NCI-H1436 (cell line): ENCODE measurements around the gene IRX3.

Source experiments
- DNase-seq: peaks from one replicate; lab custom pipeline; 2025; lab: John Stamatoyannopoulos, UW

Gene IRX3

DNA sequence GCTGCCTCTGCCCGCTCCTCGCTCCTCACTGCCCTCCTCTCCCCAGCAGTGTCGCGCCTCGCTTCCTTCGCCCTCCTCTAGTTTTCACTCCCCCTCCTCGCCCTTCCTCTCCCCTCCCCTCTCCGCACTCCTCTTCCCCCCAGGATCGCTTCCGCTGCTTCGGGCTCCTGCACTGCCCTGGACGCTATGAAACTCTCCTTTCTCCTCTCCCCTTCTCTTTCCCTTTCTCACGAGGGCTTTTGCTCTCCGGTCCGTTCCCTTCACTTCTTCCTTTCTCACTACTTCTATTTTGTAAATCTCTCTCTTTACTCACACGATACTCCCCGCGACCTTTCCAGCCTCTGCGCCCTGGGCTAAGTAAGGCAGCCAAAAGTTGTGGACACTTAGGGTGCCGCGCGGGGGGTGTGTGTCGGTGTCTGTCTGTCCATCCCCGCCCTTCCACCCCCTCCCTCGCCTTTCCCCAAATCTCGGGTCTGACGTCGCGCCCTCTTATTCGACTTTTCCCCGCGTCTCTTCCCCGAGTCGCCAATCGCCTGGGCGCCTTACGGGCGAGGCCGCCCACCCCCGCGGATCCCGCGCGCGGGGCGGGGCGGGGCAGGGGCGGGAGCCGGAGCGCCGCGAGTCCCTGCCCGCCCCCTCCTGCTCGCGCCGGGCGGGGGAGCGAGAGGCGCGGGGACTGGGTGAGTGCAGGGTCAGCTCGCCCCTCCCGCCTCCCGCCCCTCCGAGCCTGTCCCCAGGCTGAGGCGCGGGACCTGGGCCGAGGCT, at the start of gene IRX3:
IRX3 (minus strand) TSS at position 422 of the 765 bp plus-strand sequence. CDS start 737 bp downstream, outside the sequence.
- peak; percentile 90 for DNase-seq

DNA sequence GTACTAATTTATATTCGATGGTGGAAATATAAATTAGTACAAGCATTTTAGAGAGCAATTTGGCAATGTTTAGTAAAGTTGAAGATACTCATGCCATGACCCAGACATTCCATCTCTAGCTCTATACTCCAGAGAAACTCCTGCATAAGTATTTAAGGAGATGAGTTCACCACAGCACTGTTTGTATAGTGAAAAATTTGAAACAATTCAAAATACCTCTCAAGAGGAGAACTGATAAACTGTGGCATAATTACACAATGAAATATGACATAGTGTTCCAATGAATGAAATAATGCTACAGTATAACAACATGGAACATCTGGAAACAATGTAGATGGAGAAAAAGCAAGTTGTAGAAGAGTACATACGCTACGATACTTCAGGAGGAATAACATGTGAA, 48.6 kb upstream of the IRX3 start:
- DNase-seq, result no peak

DNA sequence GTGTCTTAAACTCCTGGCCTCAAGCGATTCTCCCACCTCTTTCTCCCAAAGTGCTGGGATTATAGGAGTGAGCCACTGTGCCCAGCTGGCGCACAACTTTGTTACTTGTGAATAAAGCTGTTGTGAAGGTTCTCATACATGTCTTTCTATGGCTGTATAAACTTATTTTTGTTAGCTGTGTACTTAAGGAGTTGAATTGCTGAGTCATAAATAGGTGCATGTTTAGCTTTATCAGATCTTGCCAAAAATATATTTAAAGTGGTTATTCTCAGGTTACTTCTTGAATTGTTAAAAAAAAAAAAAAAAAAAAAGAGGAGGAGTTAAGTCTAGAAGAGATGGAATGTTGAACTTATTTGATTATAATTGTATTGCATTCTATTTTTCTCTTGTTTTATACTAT, 47.6 kb upstream of the IRX3 start:
- no peak for DNase-seq

DNA sequence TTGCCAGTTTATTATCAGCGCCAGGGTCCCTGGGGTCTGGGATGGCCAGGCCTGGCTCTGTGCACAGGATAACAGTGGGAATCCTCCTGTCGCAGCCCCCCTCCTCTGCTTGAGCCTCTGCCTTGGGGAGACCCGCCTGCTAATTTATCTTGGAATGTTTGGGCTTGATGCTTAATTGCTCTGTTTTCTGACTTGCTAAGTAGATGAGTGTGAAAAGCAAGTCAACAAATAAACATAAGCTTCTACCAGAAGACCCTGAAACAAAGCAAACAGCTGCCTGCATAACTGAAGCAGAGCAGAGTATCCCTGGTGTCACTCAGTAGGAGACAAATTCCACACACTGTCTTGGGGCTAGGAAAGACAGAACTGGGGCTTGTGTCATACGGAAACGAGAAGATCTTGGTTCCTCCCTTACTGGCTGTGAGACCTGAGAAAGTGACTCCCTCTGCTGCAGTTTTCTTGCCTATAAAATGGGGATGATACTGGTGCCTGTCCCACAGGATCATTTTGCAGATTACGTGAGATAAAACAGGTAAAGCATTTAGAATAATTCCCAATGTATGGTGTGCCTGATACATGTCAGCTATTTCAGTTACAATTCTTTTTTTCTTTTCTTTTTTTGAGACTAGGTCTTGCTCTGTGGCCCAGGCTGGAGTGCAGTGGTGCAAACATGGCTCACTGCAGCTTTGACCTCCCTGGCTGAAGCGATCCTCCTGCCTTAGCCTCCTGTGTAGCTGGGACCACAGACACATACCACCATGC, 44.8 kb upstream of the IRX3 start:
- no peak for DNase-seq

DNA sequence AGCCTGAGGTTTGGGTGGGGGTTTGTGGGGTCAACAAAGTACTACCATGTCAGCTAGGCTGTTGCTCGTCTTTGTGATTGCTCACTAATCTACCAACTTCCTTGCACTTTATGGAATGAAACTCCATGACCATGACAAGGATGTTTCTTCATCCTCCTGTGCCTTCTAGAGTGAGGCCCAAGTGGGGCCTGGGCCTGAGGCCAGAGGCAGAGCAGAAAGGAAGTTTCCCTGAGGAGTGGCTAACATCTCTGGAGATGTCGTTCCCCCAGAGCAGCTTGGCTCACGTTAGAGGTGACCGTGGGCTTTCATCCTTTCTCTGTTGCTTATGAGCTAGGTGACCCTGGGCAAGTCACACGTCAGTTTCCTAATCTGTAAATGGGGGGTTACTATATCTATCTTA, 41.0 kb upstream of the IRX3 start:
- no peak for DNase-seq

DNA sequence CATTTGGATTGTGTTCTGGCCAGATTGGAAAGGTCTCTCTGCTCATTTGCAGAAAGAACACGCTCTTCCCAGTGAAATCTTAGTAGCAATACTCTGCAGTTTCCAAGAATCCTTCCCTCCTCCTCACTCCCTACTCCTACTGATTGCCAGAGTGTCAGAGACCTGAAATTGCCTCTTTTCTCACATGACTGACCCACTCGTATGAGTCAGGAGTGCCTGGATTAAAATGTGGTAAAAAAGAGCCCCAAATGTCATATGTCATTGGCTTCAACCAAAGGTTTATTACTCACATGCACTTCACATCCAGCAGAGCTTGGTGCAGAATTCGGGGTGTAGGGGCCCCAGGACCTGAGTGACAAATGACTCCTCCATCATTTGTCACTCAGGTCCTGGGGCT, 39.7 kb upstream of the IRX3 start:
- no peak for DNase-seq

DNA sequence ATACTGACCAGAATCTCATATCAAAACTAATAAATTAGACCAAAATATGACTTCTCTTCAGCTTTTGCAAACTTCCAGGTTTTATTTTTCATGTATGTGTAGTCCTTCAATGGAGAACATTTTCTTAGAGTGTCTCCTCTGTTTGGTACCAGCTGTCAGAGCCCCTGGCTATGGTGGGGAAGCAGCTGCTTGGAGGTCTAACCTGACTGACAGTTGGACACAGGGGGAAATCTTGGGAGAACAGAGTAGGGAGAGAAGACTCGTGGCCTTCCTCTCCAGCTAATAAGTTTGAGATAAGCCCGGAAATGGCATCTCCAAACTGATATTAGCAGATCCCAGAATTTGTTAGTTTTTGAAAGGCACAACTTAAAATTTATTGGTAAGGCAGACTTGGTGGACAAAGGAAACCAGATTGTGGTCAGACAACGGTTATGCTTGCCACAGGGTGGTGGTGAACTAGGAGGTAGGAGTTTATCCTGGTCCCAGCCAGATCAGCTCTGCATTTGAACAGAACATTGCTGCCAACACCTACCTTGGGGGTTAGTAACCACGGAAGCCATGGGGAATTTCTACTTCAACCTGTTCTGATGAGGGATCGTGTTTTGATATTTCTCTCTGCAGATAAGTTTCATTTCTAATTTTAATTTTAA, 39.2 kb upstream of the IRX3 start:
- no peak for DNase-seq

DNA sequence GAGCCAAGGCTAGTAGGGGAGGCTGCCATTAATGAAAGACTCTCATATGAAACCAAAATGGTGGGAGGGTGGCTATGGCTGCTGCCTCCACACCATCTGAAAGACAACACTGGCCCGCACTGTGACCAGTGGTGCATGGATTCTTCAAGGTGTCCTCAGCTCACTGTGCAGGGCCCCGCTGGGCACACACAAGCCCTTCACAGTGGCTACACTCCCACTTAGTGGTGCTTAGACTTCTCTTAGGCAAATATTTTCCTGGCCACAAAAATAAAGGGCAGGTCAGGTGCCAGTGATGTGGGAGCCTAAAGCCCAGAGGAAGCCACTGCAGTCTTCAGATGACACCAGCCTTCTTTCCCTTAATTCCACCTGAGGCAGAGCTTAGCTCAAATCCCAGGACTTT, 38.1 kb upstream of the IRX3 start:
- no peak for DNase-seq

DNA sequence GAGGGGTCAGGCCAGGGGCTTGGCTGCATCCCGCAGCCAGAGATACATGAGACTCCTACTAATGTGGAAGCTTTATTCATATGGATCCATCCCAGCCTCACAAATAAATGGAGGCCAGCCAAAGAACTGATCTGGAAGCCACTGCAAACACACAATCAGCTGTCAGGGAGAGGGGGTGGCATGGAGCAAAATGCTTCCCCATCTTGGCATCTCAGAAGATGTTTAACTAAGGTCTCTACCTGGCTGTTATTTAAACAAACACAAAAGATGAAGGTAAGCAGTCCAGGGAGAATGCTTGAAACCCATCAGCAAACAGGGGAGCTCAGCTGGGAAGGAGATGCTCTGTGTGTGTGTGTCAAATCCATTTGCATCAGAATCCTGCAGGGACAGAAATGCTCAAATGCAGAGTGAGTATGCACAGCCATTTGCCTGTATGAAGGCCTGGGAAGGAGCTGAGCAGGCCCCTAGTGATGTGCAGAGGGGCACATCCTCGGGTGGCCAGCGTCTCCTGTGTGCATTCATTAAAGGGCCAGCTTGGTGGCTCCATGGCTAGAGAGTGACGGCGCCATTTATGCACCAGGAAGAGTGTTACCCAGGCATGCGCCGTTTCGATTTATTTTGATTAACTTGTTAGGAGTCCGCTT, 34.2 kb upstream of the IRX3 start:
- DNase-seq, result no peak

DNA sequence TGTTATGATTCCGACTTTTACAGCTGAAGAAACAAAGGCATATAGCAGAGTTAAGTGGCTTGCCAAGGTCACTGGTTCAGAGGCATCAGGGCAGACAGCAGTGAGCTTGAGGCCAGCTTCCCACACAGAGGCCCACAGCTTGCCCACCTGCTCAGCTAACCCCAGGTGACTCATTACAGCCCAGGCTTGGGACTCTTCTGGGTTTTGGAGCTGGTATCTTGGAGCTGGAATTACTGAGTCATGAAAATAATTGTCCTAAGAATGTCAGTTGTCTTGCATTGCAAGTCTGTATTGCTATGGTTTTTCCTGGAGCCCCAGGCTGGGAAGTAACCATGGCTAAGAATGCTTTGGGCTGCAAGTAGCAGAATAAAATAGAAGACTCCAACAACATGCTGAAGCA, 32.4 kb upstream of the IRX3 start:
- no peak for DNase-seq

DNA sequence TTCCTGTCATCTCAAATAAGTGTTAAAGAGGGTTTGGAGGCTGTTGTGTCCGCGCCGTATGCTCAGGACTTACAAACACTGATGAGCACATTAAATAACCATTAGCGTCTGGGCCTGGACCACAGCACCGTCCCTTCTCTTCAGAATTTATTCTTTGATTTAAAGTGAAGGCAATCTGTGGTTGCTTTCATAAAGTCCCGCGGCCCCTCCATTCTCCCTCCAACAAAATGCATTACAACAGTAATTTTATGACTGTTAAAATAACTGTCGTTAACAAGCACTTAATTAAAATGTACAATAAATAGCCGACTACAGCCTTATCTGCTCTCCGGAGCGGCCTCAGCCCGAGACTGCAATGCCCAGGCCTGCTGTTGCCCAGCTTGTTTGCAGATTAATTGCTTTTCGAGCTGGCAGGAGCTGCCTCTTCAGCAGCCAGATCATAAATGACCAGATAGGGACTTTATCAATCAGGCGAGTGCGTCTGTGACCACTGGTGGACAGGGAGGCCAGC, 30.6 kb upstream of the IRX3 start:
- no peak for DNase-seq

DNA sequence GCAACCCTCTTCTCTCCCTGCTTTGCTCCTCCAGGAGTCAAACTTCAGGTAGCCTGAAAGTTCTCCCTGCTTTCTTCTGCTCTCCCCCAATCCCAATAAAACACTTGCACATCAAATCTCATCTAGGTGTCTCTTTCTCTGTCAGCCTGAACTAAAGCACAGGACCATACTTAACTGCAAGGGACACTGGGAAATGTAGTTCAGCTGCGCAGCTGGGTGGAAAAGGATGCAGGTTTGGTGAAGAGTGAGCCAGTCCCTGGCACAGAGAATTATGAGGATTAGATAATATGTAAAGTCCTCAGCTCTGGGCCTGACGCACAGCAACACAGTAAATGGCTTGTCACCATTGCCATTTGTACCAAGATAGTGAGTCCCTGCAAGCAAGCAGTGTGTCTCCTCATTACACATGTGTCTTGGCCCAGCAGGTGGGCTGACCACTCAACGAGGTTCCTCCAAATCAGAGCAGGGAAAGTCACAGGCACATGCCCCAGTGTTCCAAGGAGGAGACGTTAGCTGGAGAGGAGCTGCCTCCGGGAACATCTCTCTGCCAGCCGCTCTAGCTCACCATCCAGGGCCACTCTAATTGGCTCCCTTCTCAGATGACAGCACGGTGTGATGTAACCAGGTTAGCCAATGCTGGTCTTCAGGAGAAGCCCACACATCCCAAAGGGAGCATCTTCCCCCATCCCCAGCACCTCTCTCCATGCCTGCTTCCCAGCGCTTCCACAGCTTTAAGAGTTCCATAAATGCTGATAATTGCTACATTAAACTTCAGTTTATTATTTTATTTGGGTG, 29.7 kb upstream of the IRX3 start:
- DNase-seq, result no peak

DNA sequence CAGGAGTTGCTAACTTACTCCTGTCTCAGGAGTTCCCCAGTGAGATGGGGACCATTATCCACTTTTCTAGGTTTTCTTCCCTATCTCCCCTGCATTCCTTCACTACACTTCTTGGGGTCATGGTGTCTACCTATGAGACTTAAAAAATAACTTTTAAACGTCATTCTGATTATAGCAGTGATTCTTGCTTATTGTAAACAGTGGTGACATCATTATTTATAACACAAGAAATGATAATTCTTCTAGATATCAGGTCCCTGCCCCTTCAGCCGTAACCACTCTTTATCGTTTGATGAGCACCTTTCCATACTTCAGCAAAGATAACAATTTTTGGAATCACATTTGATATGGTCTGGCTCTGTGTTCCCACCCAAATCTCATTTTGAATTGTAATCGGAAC, 27.2 kb upstream of the IRX3 start:
- no peak for DNase-seq

DNA sequence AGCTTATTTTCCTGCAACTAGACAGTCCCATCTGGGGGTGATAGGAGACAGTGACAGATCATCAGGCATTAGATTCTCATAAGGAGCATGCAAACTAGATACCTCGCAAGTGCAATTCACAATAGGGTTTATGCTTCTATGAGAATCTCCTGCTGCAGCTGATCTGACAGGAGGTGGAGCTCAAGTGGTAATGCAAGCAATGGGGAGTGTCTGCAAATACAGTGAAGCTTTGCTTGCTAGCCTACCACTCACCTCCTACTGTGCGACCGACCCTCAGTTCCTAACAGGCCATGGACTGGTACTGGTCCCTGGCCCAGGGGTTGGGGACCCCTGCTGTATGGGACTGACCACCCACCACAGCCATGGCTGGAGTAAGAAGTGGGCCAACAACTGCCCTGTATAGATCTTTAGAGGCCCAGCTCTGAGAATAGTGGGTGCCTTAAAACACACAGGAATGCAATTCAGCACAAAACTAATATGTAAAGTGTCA, 26.0 kb upstream of the IRX3 start:
- DNase-seq, result no peak

DNA sequence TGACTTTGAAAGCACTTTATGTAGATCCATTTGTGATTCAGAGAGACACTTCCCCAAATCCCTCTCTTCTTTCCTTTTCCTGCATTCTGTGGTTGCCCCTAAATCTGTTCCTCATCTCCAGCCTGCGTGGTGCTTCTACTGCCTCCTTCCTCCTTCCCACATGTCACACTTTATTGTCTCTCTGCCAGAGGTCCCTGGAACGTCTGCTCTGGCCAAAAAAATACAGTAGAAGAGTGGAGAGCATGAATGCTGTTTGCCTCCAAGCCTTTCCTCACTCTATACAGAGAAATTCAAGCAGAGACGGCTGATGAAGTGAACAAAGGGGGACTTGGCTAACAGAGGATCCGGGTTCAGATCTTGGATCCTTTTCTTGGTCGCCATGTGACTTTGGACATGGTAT, 22.8 kb upstream of the IRX3 start:
- no peak for DNase-seq

DNA sequence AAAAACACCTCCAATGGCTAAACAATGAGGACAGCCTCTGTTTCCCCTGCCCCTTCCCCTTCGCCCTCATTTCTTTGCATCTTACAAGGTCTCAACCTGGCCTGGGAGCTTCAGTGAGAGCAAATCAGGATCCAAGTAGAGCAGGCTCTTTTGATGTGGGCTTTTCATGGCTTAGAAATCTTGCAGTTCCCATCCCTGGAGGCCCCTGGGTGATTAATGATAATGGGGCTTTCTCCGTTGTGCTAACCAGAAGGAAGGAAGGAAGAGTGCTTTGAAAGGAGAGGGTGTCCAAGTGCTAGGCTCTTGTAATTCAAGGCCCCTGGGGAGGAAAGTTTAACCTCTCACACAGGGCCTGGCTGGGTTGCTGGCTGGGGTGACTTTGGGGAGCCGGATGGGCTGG, 18.5 kb upstream of the IRX3 start:
- DNase-seq, result no peak

DNA sequence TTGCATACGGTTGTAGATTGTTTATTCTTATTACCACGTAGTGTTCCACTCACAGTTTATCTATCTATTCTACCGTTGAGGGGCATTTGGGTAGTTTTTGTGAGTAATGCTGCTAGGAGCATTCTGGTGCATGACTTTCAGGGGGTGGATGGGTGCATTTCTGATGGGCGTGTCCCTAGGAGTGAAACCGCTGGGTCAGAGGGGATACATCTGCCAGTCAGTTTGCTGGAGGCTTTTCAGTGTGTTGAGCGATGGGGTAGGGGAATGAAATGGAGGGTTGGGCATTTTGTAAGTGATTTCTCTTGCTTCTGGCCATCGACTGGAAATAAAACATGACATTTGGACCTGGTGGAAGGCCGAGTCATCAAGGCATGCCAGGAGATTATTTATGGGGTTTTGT, 17.0 kb upstream of the IRX3 start:
- no peak for DNase-seq

DNA sequence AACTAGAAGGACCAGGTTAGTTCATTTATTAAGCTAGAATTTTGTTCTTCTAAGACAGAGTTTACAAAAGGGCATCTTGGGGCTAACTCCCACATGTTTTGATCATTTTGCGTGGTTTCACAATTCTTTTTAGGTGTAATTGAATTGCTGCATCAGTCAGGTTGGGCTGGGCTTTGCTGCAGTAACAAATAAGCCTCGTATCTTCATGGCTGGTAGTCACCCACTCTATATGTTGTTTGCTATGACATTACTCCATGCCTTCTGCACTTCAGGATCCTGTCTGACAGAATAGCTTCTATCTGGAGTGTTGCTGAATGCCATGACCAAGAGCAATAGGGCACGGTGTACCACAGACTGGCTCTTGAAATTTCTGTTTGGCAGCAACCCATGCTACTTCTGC, 10.6 kb upstream of the IRX3 start:
- DNase-seq, result no peak

DNA sequence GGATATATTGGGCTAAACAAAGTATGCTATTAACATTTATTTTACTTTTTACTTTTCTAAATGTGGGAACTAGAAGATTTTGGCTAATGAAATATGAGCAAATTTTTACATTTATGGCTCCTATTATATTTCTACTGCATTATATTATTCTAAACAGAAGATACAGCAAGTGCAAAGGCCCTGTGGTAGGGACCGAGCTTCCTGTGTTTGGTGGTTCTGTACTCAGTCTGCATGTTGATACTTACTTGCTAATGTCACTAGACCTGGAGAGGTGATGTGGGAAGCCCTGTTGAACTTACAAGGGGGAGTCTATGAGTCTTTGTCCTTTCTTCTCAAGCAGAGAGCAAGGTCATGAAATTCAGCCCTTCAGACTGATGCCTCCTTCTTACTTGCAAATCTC, 10.0 kb upstream of the IRX3 start:
- no peak for DNase-seq

DNA sequence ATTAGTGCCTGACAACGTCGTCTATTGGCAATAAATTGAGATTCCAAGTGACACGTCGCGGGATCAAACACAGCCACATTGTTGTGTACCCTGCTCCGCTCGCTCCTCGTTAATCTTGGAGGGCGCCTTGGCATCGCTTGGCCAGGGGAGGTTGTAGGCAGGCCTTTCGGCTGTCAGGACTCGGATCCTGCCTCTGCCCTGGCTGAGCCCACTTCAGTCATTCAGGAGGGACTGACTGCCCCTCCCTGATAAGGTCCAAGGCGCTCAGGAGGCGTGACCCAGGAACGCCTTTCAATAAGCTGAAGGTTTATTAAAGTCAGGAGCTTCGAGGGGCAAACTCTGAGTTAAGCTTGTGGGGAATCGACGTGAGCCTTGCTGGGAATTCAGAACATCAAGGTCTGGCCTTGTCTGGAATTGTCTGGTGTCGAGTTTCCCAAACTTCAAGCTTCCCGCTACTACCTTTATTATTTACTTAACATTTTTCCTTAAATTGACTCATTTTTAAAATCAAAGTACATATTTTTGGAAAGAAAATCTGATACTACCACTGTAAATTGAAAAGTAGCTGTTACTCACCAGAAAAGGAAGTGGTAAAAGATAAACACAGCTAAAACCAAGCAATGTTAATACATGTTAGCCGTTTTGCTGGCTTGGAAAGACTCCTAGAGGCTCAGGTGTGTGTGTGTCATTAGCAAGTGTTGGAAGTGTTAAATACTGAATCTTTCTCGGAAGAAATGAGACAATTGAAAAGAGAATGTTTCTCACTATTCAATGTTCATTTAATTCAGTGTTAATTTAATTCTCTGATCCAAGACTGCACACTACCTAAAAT, 5.3 kb upstream of the IRX3 start:
- no peak for DNase-seq
